DND-41 (cell line): ENCODE results near the gene SIL1.

Source experiments
- ATAC-seq: fragments of 200-7000 bp; cut with Tn5 transposase; 3 replicates; pipeline ENCODE4 v1.9.1; 2021; ENCODE audit warnings: low read depth; ENCODE audit not compliant: insufficient read depth
- DNase-seq: peaks from one replicate; pipeline ENCODE4 v3.0.0-alpha.2; 2020
- H2AFZ ChIP-seq: 2 replicates; pipeline ENCODE4 v1.6.0; 2012; ENCODE audit warnings: low read depth, low read length
- H3K27ac ChIP-seq: 2 replicates; pipeline ENCODE4 v1.5.1; 2012; ENCODE audit warnings: low read length, inconsistent platforms
- H3K27me3 ChIP-seq: fragments of 200-600 bp; sonication (generic); 2 replicates; pipeline ENCODE4 v1.6.0; 2012; ENCODE audit warnings: low read length, mild to moderate bottlenecking, inconsistent platforms; ENCODE audit not compliant: insufficient read depth, poor library complexity
- H3K36me3 ChIP-seq: 2 replicates; pipeline ENCODE4 v1.5.1; 2012; ENCODE audit warnings: low read length, inconsistent platforms; ENCODE audit not compliant: insufficient read depth
- H3K4me1 ChIP-seq: 2 replicates; pipeline ENCODE4 v1.5.1; 2012; ENCODE audit warnings: mild to moderate bottlenecking, low read length; ENCODE audit not compliant: insufficient read depth
- H3K4me2 ChIP-seq: 2 replicates; pipeline ENCODE4 v1.6.0; 2012; ENCODE audit warnings: mild to moderate bottlenecking, moderate library complexity, low read length, inconsistent platforms; ENCODE audit not compliant: insufficient read depth
- H3K4me3 ChIP-seq, 2 experiments: fragments of 200-600 bp in 1 of 2; shearing (Covaris generic) in 1 of 2; 2 replicates each; pipeline ENCODE4 v1.5.1; 2012 to 2016; ENCODE audit warnings: inconsistent platforms in 2 of 2, low read length in 2 of 2, mild to moderate bottlenecking in 2 of 2, low read depth in 1 of 2, moderate library complexity in 1 of 2
- H3K79me2 ChIP-seq: 2 replicates; pipeline ENCODE4 v1.6.0; 2012; ENCODE audit warnings: low read length, inconsistent platforms; ENCODE audit not compliant: insufficient read depth
- H3K9ac ChIP-seq: 2 replicates; pipeline ENCODE4 v1.6.0; 2012; ENCODE audit warnings: low read depth, mild to moderate bottlenecking, inconsistent platforms, low read length, moderate library complexity
- H3K9me3 ChIP-seq: 2 replicates; pipeline ENCODE4 v1.5.1; 2012; ENCODE audit warnings: low read length, moderate library complexity, mild to moderate bottlenecking, inconsistent platforms; ENCODE audit not compliant: insufficient read depth, severe bottlenecking
- H4K20me1 ChIP-seq: 2 replicates; pipeline ENCODE4 v1.6.0; 2012; ENCODE audit warnings: low read length; ENCODE audit not compliant: insufficient read depth
- CTCF ChIP-seq: IDR thresholded peaks from 2 replicates; pipeline ENCODE4 v1.5.1; 2012; ENCODE audit warnings: borderline replicate concordance, low read length, moderate library complexity, mild to moderate bottlenecking; ENCODE audit not compliant: poor library complexity, severe bottlenecking; ENCODE audit errors: extremely low read depth
- EZH2 ChIP-seq: IDR thresholded peaks from 3 replicates; pipeline ENCODE4 v1.6.1; 2012; ENCODE audit warnings: borderline replicate concordance, low read depth, mild to moderate bottlenecking, moderate library complexity, low read length, inconsistent platforms; ENCODE audit not compliant: severe bottlenecking

SIL1 gene

DNA sequence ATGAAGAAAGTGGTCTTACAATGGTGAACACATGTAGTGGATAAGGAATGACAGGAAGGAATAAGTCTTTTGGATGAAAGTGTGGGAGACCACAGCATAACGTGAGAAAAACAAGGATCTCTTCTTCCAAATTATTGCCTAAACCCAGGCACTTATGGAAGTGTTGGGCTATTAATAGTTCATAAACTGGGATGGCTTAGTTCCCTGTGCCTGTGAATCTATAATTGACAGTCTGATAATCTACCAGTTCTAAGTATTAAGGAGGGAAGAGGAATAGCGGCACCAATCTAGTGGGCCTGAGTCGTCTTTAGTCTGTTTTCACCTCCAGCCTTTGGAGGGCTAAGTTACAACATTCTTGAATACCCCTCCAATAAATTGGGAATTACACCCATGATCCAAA is 283.8 kb downstream of the SIL1 start:
- Histone ChIP-seq H3K4me1 (peaks cover 9% of the 10 kb centered on the region), H3K27ac (no peak overlapping the region), H3K9me3 (no peaks in the 10 kb centered on the region), H3K9ac (no peak overlapping the region), H4K20me1 (no peaks in the 10 kb centered on the region), H3K4me2 (no peak overlapping the region), H3K27me3 (no peaks in the 10 kb centered on the region), H3K36me3 (no peaks in the 10 kb centered on the region), H2AFZ (no peak overlapping the region), H3K79me2 (no peaks in the 10 kb centered on the region), H3K4me3 (no peak overlapping the region)
- TF ChIP-seq EZH2, result no peak
- TF ChIP-seq CTCF, result no peak
- DNase-seq (no peak), ATAC-seq (no peak)

DNA sequence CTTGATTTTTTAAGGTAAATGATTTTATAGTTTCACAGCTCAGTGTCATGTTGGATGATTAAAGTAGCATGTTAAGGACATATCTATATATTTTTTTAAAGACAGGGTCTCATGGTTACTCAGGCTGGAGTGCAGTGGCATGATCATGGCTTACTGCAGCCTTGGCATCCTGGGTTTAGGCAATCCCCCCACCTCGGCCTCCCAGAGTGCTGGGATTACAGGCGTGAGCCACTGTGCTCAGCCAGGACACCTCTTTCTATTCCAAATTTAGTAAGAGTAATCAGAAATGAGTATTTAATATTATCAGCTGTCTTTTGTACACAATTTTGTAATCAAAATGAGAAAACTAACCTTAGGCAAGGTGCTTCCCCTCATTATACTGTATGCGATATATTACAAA is 284.4 kb downstream of the SIL1 start:
- Histone ChIP-seq H3K4me3 (no peak overlapping the region), H3K36me3 (no peaks in the 10 kb centered on the region), H3K4me1 (peaks cover 9% of the 10 kb centered on the region), H3K9me3 (no peaks in the 10 kb centered on the region), H4K20me1 (no peaks in the 10 kb centered on the region), H3K4me2 (no peak overlapping the region), H2AFZ (no peak overlapping the region), H3K27me3 (no peaks in the 10 kb centered on the region), H3K79me2 (no peaks in the 10 kb centered on the region), H3K27ac (no peak overlapping the region), H3K9ac (no peak overlapping the region)
- DNase-seq (no peak), ATAC-seq (no peak)
- TF ChIP-seq EZH2, result no peak
- no peak for TF ChIP-seq CTCF

DNA sequence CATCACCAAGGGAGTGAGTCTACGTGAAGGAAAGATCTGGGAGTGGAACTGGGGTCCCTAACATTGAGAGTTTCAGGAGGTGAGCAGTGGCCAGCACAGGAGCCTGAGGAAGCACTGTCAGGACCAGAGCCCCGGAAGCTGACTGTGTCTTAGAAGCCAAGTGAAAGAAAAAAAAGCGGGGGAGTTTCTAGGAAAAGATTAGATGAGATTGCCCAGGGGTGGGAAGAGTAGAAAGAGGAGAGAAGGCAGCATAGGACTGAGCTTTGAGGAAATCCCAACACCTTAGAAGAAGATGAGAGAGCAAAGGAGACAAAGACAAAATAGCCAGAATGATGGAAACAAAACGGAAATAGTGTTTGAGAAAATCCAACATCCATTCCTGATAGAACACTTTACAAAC is 286.1 kb downstream of the SIL1 start:
- no peak overlapping the region for H2AFZ ChIP-seq
- no peak overlapping the region for H3K9ac ChIP-seq
- no peaks in the 10 kb centered on the region for H4K20me1 ChIP-seq
- no peak overlapping the region for H3K4me3 ChIP-seq
- no peaks in the 10 kb centered on the region for H3K9me3 ChIP-seq
- peaks cover 9% of the 10 kb centered on the region for H3K4me1 ChIP-seq
- no peak overlapping the region for H3K4me2 ChIP-seq
- no peaks in the 10 kb centered on the region for H3K36me3 ChIP-seq
- TF ChIP-seq EZH2 (no peak), CTCF (no peak)
- ATAC-seq, result no peak
- H3K27me3 ChIP-seq, result no peaks in the 10 kb centered on the region
- no peak overlapping the region for H3K27ac ChIP-seq
- DNase-seq, result no peak
- H3K79me2 ChIP-seq, result no peaks in the 10 kb centered on the region

- Histone ChIP-seq H3K4me2 (no peak overlapping the region), H3K27me3 (no peaks in the 10 kb centered on the region), H3K27ac (no peak overlapping the region), H2AFZ (no peak overlapping the region), H3K4me3 (no peak overlapping the region), H3K79me2 (no peaks in the 10 kb centered on the region), H3K4me1 (peaks cover 9% of the 10 kb centered on the region), H3K9me3 (no peaks in the 10 kb centered on the region), H3K36me3 (no peaks in the 10 kb centered on the region), H3K9ac (no peak overlapping the region), H4K20me1 (no peaks in the 10 kb centered on the region)
- no peak for TF ChIP-seq EZH2
- TF ChIP-seq CTCF, result no peak
- ATAC-seq (no peak), DNase-seq (no peak)
Measured at GRCh38 chr5:138911441-138911840, 286.7 kb downstream of the SIL1 start.
